ENCODE data around the gene ACP4.
"Not testable (repeated sequence)": the region's sequence is repeated elsewhere in the genome, so short reads cannot be mapped to it uniquely, and the experiment has no call there.

The ACP4 gene

GRCh38 chr19:50779504-50780457 is 10.4 kb upstream of the ACP4 start:
- DNase-seq (ENCODE audit: low read depth in 1 of 2, low spot score in 1 of 2), result no peak
- in situ Hi-C loops (cut with HindIII; ENCODE audit: low pct_unique_long_range_greater_than_20kb, low sequenced_read_pairs), result no loop called here
- no peak for TF ChIP-seq JUND (IDR thresholded peaks at IDR 0.05; ENCODE audit: low read depth)

GRCh38 chr19:50780753-50781435 is 9.3 kb upstream of the ACP4 start:
- in situ Hi-C loops (cut with HindIII; ENCODE audit: low pct_unique_long_range_greater_than_20kb, low sequenced_read_pairs), result no loop called here
- peak in 1 of 2 experiments; percentile 54 for DNase-seq (ENCODE audit: low read depth in 1 of 2, low spot score in 1 of 2)
- no peak for TF ChIP-seq JUND (IDR thresholded peaks at IDR 0.05; ENCODE audit: low read depth)

GRCh38 chr19:50783848-50784152 is 6.4 kb upstream of the ACP4 start:
- DNase-seq (ENCODE audit: low read depth in 1 of 2, low spot score in 1 of 2); in situ Hi-C loops (cut with HindIII; ENCODE audit: low pct_unique_long_range_greater_than_20kb, low sequenced_read_pairs): not testable (repeated sequence)

GRCh38 chr19:50784710-50785109 is 5.5 kb upstream of the ACP4 start:
- TF ChIP-seq JUND (IDR thresholded peaks at IDR 0.05; ENCODE audit: low read depth), result no peak
- no peak for DNase-seq (ENCODE audit: low read depth in 1 of 2, low spot score in 1 of 2)
- in situ Hi-C loops (cut with HindIII; ENCODE audit: low pct_unique_long_range_greater_than_20kb, low sequenced_read_pairs), result no loop called here

- no peak for TF ChIP-seq JUND (IDR thresholded peaks at IDR 0.05; ENCODE audit: low read depth)
- no peak for DNase-seq (ENCODE audit: low read depth in 1 of 2, low spot score in 1 of 2)
- in situ Hi-C loops (cut with HindIII; ENCODE audit: low pct_unique_long_range_greater_than_20kb, low sequenced_read_pairs), result no loop called here
These were observed 4.9 kb upstream of the ACP4 start for GRCh38 chr19:50785329-50785728.

- DNase-seq (ENCODE audit: low read depth in 1 of 2, low spot score in 1 of 2), result no peak
- no peak for TF ChIP-seq JUND (IDR thresholded peaks at IDR 0.05; ENCODE audit: low read depth)
- in situ Hi-C loops (cut with HindIII; ENCODE audit: low pct_unique_long_range_greater_than_20kb, low sequenced_read_pairs), result no loop called here
These were observed 780 bp downstream of the ACP4 start for GRCh38 chr19:50790922-50791467.

- in situ Hi-C loops (cut with HindIII; ENCODE audit: low pct_unique_long_range_greater_than_20kb, low sequenced_read_pairs), result no loop called here
- no peak for TF ChIP-seq JUND (IDR thresholded peaks at IDR 0.05; ENCODE audit: low read depth)
- no peak for DNase-seq (ENCODE audit: low read depth in 1 of 2, low spot score in 1 of 2)
These were observed 1.5 kb downstream of the ACP4 start for GRCh38 chr19:50791594-50792271.

- DNase-seq (ENCODE audit: low read depth in 1 of 2, low spot score in 1 of 2), result no peak
- in situ Hi-C loops (cut with HindIII; ENCODE audit: low pct_unique_long_range_greater_than_20kb, low sequenced_read_pairs), result no loop called here
- TF ChIP-seq JUND (IDR thresholded peaks at IDR 0.05; ENCODE audit: low read depth), result no peak
These were observed 2.3 kb downstream of the ACP4 start for GRCh38 chr19:50792272-50793250.

GRCh38 chr19:50793558-50794065 is 3.4 kb downstream of the ACP4 start:
- DNase-seq (ENCODE audit: low read depth in 1 of 2, low spot score in 1 of 2), result no peak
- no peak for TF ChIP-seq JUND (IDR thresholded peaks at IDR 0.05; ENCODE audit: low read depth)
- in situ Hi-C loops (cut with HindIII; ENCODE audit: low pct_unique_long_range_greater_than_20kb, low sequenced_read_pairs), result no loop called here

GRCh38 chr19:50794074-50794875 is 4.1 kb downstream of the ACP4 start:
- DNase-seq (ENCODE audit: low read depth in 1 of 2, low spot score in 1 of 2), result peak in 1 of 2 experiments; percentile 51
- in situ Hi-C loops (cut with HindIII; ENCODE audit: low pct_unique_long_range_greater_than_20kb, low sequenced_read_pairs), result no loop called here
- TF ChIP-seq JUND (IDR thresholded peaks at IDR 0.05; ENCODE audit: low read depth), result no peak
